Left lung (tissue), 10 donors: Measurements from ENCODE around the gene AKT2. TPM values are rescaled to one million over a fixed set of nuclear protein-coding genes. Genes with fewer than 3 reads are reported as not detected.

Experiments
- ATAC-seq: fragments of 200-7000 bp; cut with Tn5 transposase; one replicate; pipeline ENCODE4 v1.9.1; 2020; ENCODE audit warnings: moderate library complexity
- DNase-seq, 4 donors: peaks; one replicate each; pipeline ENCODE4 v3.0.0-alpha.2; 2013 to 2020
- H3K27ac ChIP-seq, 2 donors: fragments of 200-600 bp; sonication (generic) in 1 of 2; one replicate each; pipeline versions ENCODE4 v1.5.0 to v1.8.0; 2020 to 2021
- H3K27me3 ChIP-seq, 2 donors: fragments of 200-600 bp; sonication (generic) in 1 of 2; one replicate each; pipeline versions ENCODE4 v1.5.0 to v1.8.0; 2020 to 2021
- H3K36me3 ChIP-seq, 2 donors: fragments of 200-600 bp; sonication (generic) in 1 of 2; one replicate each; pipeline versions ENCODE4 v1.5.0 to v1.8.0; 2020 to 2021
- H3K4me1 ChIP-seq, 2 donors: fragments of 200-600 bp; one replicate each; pipeline ENCODE4 v1.8.0; 2021
- H3K4me3 ChIP-seq, 2 donors: fragments of 200-600 bp; sonication (generic) in 1 of 2; one replicate each; pipeline versions ENCODE4 v1.5.0 to v1.8.0; 2020 to 2021; ENCODE audit warnings: mild to moderate bottlenecking in 1 of 2
- H3K9me3 ChIP-seq, 2 donors: fragments of 200-600 bp; sonication (generic) in 1 of 2; one replicate each; pipeline versions ENCODE4 v1.5.0 to v1.8.0; 2020 to 2021
- intact Hi-C, 2 donors: fragments of 100-400 bp; cut with DNase I; formaldehyde crosslinking; loops; one replicate each; pipeline versions ENCODE4 v1.11.2 to v1.14.2; 2022
- polyA plus RNA-seq, 6 donors: library from polyadenylated mRNA; unstranded; fragments of 120-200 nt; gene quantifications; one replicate each; pipeline ENCODE4 v1.2.1, GENCODE V29; 2013; ENCODE audit not compliant: insufficient read length in 6 of 6
- total RNA-seq, 2 donors: library from RNA; stranded (reverse); fragmentation: NEBNext Ultra II Directional; extraction: Animal tissue kit (Norgen Biotek cat#: 25700); gene quantifications; one replicate each; pipeline ENCODE4 v1.2.1, GENCODE V29; 2021
- TF ChIP-seq, protein P1 (sequence below), 2 donors: fragments of 200-600 bp; sonication (generic) in 1 of 2; IDR thresholded peaks; one replicate each; pipeline versions ENCODE4 v1.5.0 to v1.8.0; 2021; ENCODE audit warnings: antibody characterized with exemption in 2 of 2
- donor health status: DM: no; HTN: yes; CAD: no.
- donor health status: DM: no; HTN: no; CAD: no.

AKT2 gene
- total and polyA plus RNA-seq, 8 donors = 102 to 182 (median 163) TPM

DNA sequence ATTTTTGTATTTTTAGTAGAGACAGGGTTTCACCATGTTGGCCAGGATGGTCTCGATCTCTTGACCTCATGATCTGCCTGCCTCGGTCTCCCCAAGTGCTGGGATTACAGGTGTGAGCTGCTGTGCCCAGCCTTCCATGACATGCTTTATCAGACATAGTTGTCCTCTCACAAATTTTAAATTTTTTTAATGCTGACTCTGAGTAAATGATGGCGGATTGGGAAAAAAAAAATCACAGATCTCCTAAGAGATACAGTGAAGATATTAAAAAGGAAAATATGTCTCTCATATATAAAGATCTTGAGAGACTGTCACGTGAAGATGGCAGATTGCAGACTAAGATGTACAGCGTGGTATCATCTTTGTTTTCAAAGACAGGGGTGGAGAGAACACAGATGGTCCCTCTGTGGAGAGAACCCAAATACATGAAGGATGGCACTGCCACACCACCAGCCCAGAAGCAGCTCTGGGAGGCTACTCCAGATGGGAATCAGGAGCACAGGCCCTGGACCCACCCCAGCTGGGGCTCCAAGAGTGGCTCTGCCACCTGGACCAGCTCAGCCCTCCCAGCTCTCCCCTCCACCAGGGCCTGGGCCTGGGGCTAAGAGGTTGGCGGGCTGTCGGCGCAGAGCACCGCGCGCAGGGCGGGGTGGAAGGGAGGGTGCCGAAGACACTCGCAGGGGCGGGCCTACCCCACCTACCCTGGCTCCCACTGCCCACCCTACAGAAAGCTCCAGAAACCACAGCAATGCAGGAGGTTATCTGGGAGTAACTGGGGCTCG lies 38.7 kb downstream of the AKT2 start:
- TF ChIP-seq, protein P1, sequence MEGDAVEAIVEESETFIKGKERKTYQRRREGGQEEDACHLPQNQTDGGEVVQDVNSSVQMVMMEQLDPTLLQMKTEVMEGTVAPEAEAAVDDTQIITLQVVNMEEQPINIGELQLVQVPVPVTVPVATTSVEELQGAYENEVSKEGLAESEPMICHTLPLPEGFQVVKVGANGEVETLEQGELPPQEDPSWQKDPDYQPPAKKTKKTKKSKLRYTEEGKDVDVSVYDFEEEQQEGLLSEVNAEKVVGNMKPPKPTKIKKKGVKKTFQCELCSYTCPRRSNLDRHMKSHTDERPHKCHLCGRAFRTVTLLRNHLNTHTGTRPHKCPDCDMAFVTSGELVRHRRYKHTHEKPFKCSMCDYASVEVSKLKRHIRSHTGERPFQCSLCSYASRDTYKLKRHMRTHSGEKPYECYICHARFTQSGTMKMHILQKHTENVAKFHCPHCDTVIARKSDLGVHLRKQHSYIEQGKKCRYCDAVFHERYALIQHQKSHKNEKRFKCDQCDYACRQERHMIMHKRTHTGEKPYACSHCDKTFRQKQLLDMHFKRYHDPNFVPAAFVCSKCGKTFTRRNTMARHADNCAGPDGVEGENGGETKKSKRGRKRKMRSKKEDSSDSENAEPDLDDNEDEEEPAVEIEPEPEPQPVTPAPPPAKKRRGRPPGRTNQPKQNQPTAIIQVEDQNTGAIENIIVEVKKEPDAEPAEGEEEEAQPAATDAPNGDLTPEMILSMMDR (IDR thresholded peaks at IDR 0.05) = no peak
- Histone ChIP-seq H3K4me3 (no peak overlapping the region), H3K27ac (no peak overlapping the region), H3K27me3 (no peaks in the 10 kb centered on the region), H3K36me3 (peaks cover 0 to 36% of the 10 kb centered on the region in 2 donors), H3K4me1 (peaks cover 0 to 14% of the 10 kb centered on the region in 2 donors), H3K9me3 (no peaks in the 10 kb centered on the region)
- ATAC-seq (no peak), DNase-seq (peak in 1 of 4 donors; percentile 1)
- intact Hi-C loops = no loop called here

DNA sequence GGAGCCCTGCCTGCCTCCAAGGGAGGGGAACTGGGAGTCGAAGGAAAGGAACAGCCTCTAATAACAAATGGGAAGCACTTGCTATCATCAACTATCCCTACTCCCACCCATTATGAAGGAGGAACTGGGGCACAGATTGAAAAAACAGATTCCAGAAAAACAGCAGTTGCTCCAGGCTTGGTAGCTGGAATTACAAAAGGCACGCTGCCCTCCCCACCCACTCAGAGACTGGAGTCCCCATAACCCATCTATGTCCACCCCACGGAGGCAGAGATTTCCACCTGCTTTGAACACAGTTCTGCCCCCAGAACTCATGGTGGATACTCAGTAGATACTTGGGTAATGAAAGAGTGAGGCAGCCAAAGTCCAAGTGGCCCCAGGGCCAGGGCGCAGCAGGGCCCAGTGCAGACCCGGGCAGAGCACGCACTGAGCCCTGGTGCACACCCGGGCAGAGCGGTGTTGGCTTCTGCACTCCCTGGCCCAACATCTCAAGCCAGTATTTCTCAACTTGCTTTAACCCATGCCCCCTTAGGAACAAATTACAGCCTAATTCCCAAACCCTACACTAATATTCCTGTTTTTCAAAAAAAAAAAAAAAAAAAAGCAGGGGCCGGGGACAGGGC lies 39.5 kb downstream of the AKT2 start:
- TF ChIP-seq, protein P1 (IDR thresholded peaks at IDR 0.05) = no peak
- Histone ChIP-seq H3K4me1 (peaks cover 0 to 14% of the 10 kb centered on the region in 2 donors), H3K36me3 (peaks cover 0 to 41% of the 10 kb centered on the region in 2 donors), H3K9me3 (no peaks in the 10 kb centered on the region), H3K4me3 (no peak overlapping the region), H3K27me3 (no peaks in the 10 kb centered on the region), H3K27ac (no peak overlapping the region)
- intact Hi-C loops = no loop called here
- ATAC-seq (no peak), DNase-seq (peak in 1 of 4 donors; percentile 24)

DNA sequence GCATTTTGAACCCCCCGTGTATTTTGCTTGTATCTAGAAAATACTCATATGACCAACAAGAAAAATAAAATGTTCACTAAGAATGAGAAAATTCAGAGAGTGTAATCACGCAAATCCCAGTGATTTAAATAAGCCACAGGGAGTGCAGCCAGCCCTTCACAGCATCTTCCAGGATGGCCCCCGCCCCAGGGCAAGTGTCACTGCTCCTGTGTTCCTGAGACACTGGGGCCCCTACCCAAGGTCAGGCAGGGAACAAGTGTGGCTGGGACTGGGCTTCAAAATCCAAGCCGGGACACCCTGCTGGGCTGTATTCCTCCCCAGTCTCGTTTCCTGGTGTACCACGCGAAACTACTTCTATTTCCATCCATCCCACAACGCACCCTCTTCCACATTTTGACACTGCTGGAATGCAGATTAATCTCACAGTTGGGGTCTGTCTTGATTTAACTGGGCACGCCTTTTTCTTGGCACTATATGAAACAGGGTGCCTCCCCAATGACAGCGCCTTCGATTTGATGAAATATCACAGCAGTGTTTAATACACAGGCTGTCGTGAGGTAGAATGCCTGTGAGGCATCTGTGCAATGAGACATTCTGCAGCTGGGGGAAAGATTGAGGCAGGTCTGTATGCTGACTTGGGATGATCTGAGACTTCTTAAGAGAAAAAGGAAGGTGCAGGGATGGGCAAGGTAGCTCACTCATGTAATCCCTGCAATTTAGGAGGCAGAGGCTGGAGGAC lies 40.4 kb downstream of the AKT2 start:
- H3K4me1 ChIP-seq = peaks cover 0 to 14% of the 10 kb centered on the region in 2 donors
- no peaks in the 10 kb centered on the region for H3K27me3 ChIP-seq
- no peaks in the 10 kb centered on the region for H3K9me3 ChIP-seq
- TF ChIP-seq, protein P1 (IDR thresholded peaks at IDR 0.05) = no peak
- ATAC-seq (no peak), DNase-seq (peak in 1 of 4 donors; percentile 53)
- peaks cover 0 to 43% of the 10 kb centered on the region in 2 donors for H3K36me3 ChIP-seq
- H3K27ac ChIP-seq = no peak overlapping the region
- intact Hi-C loops = no loop called here
- no peak overlapping the region for H3K4me3 ChIP-seq

DNA sequence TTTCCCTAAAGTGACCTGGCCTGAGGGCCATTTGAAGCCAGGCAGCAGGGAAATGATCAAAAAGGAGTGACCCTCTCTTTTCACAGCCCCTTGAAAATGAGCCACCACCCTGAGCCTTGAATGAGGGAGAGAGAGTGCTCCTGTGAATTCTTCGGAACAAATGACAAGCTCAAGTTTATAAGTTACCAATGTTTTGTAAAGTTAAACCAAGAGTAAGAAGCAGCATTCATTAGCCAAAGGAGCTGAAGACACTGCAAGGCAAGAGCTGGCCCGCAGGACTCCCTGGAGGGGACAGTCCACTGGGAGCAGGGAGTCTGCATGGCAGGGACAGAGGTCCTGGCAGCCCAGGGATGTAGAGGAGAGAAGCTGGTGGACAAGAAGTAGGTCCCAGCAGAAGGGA lies 42.0 kb downstream of the AKT2 start:
- intact Hi-C loops = no loop called here
- H3K27me3 ChIP-seq = no peaks in the 10 kb centered on the region
- no peaks in the 10 kb centered on the region for H3K9me3 ChIP-seq
- peak in 1 of 4 donors; percentile 43 for DNase-seq
- H3K4me3 ChIP-seq = no peak overlapping the region
- TF ChIP-seq, protein P1 (IDR thresholded peaks at IDR 0.05) = no peak
- H3K4me1 ChIP-seq = peaks cover 0 to 14% of the 10 kb centered on the region in 2 donors
- no peak overlapping the region for H3K27ac ChIP-seq
- ATAC-seq = no peak
- peaks cover 0 to 50% of the 10 kb centered on the region in 2 donors for H3K36me3 ChIP-seq

DNA sequence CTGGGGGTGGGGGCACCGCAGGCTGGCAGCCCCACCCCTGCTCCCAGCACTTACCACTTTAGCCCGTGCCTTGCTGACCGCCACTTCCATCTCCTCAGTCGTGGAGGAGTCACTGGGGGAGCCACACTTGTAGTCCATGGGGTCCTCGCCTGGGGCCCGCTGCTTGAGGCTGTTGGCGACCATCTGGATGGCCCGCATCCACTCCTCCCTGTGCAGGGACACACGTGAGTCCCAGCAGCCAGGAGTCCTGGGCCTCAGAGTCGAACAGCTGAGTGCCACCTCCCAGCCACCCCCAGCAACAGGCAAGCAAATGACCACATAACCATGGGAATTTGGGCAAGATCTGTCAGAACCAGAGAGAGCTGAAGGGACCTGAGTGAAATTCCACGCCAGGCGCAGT lies 42.7 kb downstream of the AKT2 start:
- H3K36me3 ChIP-seq = peaks cover 0 to 53% of the 10 kb centered on the region in 2 donors
- peak in 1 of 4 donors; percentile 30 for DNase-seq
- TF ChIP-seq, protein P1 (IDR thresholded peaks at IDR 0.05) = no peak
- H3K27me3 ChIP-seq = no peaks in the 10 kb centered on the region
- H3K9me3 ChIP-seq = no peaks in the 10 kb centered on the region
- intact Hi-C loops = no loop called here
- ATAC-seq = no peak
- H3K4me3 ChIP-seq = no peak overlapping the region
- H3K4me1 ChIP-seq = peaks cover 0 to 14% of the 10 kb centered on the region in 2 donors
- peak overlapping the region in 1 of 2 donors; percentile 55 for H3K27ac ChIP-seq
